C4-2B (cell line): Measurements from ENCODE around the gene CLSTN2.

Experiments used
- H3K27ac ChIP-seq: fragments of 450-650 bp; 2 replicates; pipeline ENCODE4 v1.5.1; 2017
- ZFX ChIP-seq: fragments of 450-650 bp; IDR thresholded peaks from 2 replicates; pipeline ENCODE4 v1.6.1; 2017
- TF ChIP-seq, protein P1 (sequence below): fragments of 450-650 bp; conservative IDR thresholded peaks from 2 replicates; pipeline ENCODE4 v1.5.1; 2017; ENCODE audit warnings: mild to moderate bottlenecking

CLSTN2 gene

DNA sequence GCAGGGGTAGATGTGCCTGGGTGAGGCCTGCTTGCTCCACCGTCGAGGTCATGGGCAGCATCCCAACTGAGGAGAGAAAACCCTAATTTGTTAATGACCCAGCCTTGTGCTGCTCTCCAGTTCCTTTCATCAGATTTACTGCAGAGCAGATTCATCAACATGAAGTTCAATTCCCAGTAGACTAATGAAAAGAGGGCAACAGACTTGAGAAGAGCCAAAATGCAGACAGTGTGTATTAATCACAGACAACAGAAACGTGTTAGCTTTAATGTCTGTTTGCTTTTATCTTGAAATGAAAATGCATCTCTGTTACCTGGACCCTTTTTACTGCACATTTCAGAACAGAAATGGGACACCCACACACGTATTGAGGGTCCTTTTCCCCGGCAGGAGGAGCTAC, 639.4 kb downstream of the CLSTN2 start:
- no peak overlapping the region for H3K27ac ChIP-seq
- TF ChIP-seq, protein P1, sequence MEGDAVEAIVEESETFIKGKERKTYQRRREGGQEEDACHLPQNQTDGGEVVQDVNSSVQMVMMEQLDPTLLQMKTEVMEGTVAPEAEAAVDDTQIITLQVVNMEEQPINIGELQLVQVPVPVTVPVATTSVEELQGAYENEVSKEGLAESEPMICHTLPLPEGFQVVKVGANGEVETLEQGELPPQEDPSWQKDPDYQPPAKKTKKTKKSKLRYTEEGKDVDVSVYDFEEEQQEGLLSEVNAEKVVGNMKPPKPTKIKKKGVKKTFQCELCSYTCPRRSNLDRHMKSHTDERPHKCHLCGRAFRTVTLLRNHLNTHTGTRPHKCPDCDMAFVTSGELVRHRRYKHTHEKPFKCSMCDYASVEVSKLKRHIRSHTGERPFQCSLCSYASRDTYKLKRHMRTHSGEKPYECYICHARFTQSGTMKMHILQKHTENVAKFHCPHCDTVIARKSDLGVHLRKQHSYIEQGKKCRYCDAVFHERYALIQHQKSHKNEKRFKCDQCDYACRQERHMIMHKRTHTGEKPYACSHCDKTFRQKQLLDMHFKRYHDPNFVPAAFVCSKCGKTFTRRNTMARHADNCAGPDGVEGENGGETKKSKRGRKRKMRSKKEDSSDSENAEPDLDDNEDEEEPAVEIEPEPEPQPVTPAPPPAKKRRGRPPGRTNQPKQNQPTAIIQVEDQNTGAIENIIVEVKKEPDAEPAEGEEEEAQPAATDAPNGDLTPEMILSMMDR = no peak
- no peak for TF ChIP-seq ZFX

DNA sequence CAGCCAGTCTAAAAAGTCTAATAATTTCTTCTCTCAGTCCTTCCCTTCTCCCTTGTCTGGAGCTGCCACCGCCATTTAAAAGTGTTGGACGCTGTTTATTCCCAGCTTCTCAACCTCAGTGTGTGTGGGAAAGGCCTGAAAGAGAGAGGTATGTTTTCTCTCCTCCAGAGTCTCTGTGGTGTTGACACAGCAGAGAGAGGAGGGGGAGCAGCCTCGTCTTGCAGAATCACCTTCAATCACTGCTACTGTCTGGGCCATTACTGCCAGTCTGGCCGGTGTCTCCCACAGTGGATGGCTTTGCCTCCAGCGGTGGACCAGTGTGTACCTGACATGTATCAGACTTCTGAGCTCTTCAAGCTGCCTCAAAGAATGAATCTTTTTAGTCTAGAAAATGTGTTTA, 641.5 kb downstream of the CLSTN2 start:
- H3K27ac ChIP-seq = no peak overlapping the region
- TF ChIP-seq, protein P1 = no peak
- TF ChIP-seq ZFX = no peak

DNA sequence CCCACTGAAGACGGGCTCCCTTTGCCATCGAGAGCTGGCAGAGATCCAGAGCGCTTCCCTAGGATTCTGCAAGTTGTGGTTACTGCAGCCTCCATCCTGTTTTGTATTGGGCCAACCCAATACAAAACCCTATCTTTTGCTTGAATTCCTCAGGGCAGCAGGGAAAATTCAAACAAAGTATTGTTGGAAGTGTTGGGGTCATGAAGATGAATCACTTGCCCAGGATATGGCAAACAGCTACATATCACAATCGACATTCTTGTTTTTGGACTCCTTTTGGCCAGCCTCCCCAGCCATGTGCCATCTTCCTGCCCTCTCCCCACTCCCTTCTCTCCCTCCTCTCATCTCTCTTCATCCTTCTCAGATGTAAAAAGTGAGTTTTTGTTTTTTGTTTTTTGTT, 642.9 kb downstream of the CLSTN2 start:
- H3K27ac ChIP-seq = no peak overlapping the region
- no peak for TF ChIP-seq ZFX
- TF ChIP-seq, protein P1 = no peak

DNA sequence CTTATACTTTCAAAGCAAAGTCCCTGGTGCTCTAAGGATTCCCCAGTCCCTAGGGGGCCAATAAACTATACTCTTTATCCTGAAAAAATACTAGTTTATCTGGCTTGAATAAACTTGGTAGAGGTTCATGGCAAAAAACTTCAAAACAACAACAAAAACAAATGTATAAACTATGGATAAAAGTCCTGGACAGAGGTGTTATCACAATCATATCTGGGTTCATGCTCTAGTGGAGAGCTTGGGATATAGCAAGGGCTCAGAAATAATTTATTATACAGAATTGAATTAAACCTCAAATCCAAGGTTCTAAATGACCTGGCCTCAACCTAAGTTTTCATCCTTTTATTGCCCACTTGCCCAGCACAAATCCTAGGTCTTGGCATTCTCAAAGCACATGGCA, 644.3 kb downstream of the CLSTN2 start:
- TF ChIP-seq, protein P1 = no peak; the same call in 1 of the 2 replicates
- no peak for TF ChIP-seq ZFX
- H3K27ac ChIP-seq = no peak overlapping the region

DNA sequence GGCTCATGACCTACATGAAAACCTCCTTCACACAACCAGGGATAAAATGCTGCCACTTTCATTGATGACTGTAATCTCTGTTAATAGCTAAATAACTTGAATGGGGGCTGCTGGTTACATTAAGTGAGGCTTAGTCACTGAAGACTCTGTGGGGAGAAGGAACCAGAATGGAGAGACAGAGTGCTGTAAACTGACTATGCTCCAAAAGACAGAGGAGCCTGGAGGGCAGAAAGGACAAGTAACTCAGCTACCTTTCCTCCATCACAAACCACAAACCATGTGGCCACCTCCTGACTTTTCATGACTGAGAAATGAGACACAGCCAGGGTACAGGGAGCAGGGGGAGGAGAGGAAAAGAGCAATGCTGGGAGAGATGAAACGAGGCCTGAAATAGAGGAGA, 645.8 kb downstream of the CLSTN2 start:
- H3K27ac ChIP-seq = no peak overlapping the region

DNA sequence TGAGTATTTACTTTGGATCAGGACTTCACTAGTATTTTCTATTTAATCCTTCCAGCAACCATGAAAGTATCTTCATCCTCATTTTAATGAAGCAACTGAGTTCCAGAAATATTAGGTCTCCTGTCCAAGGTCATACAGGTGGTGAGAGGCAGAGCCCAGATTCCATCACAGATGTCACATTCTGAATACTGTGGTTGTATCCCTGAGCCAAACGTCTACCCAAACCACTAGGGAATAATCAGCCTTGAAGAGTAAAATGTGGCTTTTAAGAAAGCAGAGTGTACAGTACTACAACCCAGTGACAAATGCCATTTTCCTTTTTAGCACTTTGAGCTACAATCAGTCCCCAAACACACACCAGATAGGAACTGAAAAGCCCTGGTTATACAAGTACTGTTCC, 649.6 kb downstream of the CLSTN2 start:
- TF ChIP-seq, protein P1 = no peak
- no peak for TF ChIP-seq ZFX
- no peak overlapping the region for H3K27ac ChIP-seq

More for the DNA sequence above, 645.8 kb downstream of the CLSTN2 start:
- TF ChIP-seq, protein P1 = no peak
- TF ChIP-seq ZFX = no peak

DNA sequence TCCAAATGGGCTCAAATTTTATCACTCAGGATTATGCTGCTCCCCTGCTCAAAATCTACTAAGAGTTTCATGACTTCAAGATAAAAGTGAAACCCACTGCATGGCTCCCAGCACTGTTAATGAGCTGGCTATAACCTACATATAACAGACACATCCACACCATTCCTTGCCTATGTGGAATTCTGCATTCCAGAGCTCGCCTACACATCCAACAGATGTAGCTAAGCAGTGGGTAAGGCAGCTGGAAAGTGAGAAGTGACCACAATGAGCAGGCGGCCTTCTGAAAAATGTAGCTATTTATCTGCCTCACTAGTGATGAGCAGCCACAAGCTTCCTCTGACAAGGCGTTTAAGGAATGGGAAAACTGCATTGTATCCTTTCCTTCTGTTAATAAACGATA, 650.8 kb downstream of the CLSTN2 start:
- H3K27ac ChIP-seq = no peak overlapping the region
- TF ChIP-seq ZFX = no peak
- TF ChIP-seq, protein P1 = no peak
